ACC112 (cell line): ENCODE data around the gene ACSM2A.
"Not testable (repeated sequence)": the region's sequence is repeated elsewhere in the genome, so short reads cannot be mapped to it uniquely, and the experiment has no call there.

Experiments used
- H2AFZ ChIP-seq: fragments of 200-600 bp; sonication (generic); one replicate; pipeline ENCODE4 v1.6.0; 2017; ENCODE audit warnings: antibody characterized with exemption, low read length; ENCODE audit not compliant: unreplicated experiment
- H3K27ac ChIP-seq: fragments of 200-600 bp; sonication (generic); 2 replicates; pipeline ENCODE4 v1.5.1; 2014; ENCODE audit warnings: low read depth, mild to moderate bottlenecking, antibody characterized with exemption, low read length, moderate library complexity
- H3K27me3 ChIP-seq: fragments of 200-600 bp; sonication (generic); 2 replicates; pipeline ENCODE4 v1.6.1; 2014; ENCODE audit warnings: mild to moderate bottlenecking, antibody characterized with exemption, low read length, moderate library complexity, mixed read lengths; ENCODE audit not compliant: insufficient read depth
- H3K36me3 ChIP-seq: fragments of 200-600 bp; sonication (generic); 2 replicates; pipeline ENCODE4 v1.6.1; 2016; ENCODE audit warnings: mild to moderate bottlenecking, antibody characterized with exemption, low read length, moderate library complexity, mixed read lengths; ENCODE audit not compliant: insufficient read depth
- H3K4me1 ChIP-seq: fragments of 200-600 bp; sonication (generic); one replicate; pipeline ENCODE4 v1.6.1; 2016; ENCODE audit warnings: low read length, mixed read lengths; ENCODE audit not compliant: insufficient read depth, unreplicated experiment, control insufficient read depth
- H3K4me3 ChIP-seq: fragments of 200-600 bp; sonication (generic); 2 replicates; pipeline ENCODE4 v1.5.1; 2014; ENCODE audit warnings: mild to moderate bottlenecking, low read depth, low read length
- H3K79me2 ChIP-seq: fragments of 200-600 bp; sonication (generic); one replicate; pipeline ENCODE4 v1.6.0; 2016; ENCODE audit warnings: low read length; ENCODE audit not compliant: control insufficient read depth, unreplicated experiment, insufficient read depth

ACSM2A gene, protein sequence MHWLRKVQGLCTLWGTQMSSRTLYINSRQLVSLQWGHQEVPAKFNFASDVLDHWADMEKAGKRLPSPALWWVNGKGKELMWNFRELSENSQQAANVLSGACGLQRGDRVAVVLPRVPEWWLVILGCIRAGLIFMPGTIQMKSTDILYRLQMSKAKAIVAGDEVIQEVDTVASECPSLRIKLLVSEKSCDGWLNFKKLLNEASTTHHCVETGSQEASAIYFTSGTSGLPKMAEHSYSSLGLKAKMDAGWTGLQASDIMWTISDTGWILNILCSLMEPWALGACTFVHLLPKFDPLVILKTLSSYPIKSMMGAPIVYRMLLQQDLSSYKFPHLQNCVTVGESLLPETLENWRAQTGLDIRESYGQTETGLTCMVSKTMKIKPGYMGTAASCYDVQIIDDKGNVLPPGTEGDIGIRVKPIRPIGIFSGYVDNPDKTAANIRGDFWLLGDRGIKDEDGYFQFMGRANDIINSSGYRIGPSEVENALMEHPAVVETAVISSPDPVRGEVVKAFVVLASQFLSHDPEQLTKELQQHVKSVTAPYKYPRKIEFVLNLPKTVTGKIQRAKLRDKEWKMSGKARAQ

GRCh38 chr16:20451364-20451763 lies at the start of gene ACSM2A:
Gene ACSM2A (plus strand): TSS chr16:20451521. CDS start chr16:20460115, 8,594 bp downstream.
- H3K27me3 ChIP-seq, H2AFZ ChIP-seq: not testable (repeated sequence)

DNA sequence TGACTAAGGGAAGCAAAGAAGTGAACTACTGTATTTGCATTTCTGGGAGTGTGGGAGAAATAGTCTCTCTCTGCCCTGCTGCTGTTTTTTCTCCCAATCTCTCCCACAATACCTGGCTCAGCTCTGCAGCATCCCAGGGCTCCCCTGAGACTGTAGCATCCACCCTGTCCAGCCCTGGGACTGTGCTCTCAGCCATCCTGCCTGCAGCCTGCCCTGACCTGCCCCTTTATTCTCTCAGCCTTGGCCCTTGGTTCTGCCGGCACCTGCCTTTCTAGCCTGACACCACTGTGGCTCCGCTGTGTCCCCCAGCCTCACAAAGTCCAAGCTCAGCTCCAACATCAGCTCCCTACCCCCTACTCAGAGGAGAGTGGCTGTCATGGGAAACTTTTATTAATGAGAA lies 48.7 kb upstream of the ACSM2A start:
- Histone ChIP-seq H3K4me1 (no peaks in the 10 kb centered on the region), H3K27me3 (no peaks in the 10 kb centered on the region), H2AFZ (no peak overlapping the region), H3K79me2 (no peaks in the 10 kb centered on the region), H3K4me3 (no peak overlapping the region), H3K27ac (no peak overlapping the region), H3K36me3 (no peaks in the 10 kb centered on the region)

More at GRCh38 chr16:20451364-20451763, at the start of gene ACSM2A:
- not testable (repeated sequence) for H3K4me1 ChIP-seq, H3K79me2 ChIP-seq, H3K36me3 ChIP-seq, H3K27ac ChIP-seq, H3K4me3 ChIP-seq

- H3K4me3 ChIP-seq: no peak within 1 kb of the TSS
- H3K79me2 ChIP-seq: no peaks in the 10 kb centered on the region
- no peaks in the 10 kb centered on the region for H3K36me3 ChIP-seq
- H2AFZ ChIP-seq: no peak within 1 kb of the TSS
- no peak within 1 kb of the TSS for H3K27ac ChIP-seq
- H3K27me3 ChIP-seq: no peaks in the 10 kb centered on the region
- no peaks in the 10 kb centered on the region for H3K4me1 ChIP-seq
Measured at GRCh38 chr16:20404637-20405036, 46.7 kb upstream of the ACSM2A start, which contains the start of gene PDILT. Gene PDILT (minus strand): TSS chr16:20404737. CDS start chr16:20399300, 5,437 bp downstream.

- Histone ChIP-seq H3K27me3 (no peaks in the 10 kb centered on the region), H3K4me3 (no peak within 1 kb of the TSS), H3K79me2 (no peaks in the 10 kb centered on the region), H3K4me1 (no peaks in the 10 kb centered on the region), H3K27ac (no peak within 1 kb of the TSS; the same call in 1 of the 2 replicates), H2AFZ (no peak within 1 kb of the TSS), H3K36me3 (no peaks in the 10 kb centered on the region)
Measured at GRCh38 chr16:20409398-20410120, 41.8 kb upstream of the ACSM2A start, which contains the start of gene ACSM5. Gene ACSM5 (plus strand): TSS chr16:20409534. CDS start chr16:20411485, 1,951 bp downstream.

DNA sequence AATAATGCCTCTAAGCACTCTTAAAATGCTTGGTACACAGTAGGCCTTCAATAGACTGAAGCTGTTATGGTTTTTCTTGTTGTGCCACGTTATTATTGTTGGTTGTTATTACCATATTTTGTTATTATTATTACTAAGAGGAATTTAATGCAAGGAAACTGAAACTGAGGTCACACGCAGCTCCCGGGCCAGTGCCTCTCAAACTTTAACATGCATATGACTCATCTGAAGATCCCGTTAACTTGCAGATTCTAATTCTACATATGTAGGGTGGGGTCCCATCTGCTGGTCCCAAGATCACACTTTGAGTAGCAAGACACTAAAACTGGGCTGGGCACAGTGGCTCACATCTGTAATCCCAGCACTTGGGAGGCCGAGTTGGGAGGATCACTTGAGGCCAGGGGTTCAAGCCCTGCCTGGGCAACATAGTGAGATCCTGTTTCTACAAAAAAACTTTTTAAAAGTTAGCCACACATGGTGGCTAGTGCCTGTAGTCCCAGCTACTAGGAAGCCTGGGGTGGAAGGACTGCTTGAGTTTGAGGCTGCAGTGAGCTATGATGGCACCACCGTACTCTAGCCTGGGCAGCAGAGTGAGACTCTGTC lies 41.1 kb upstream of the ACSM2A start:
- Histone ChIP-seq H3K79me2 (no peaks in the 10 kb centered on the region), H2AFZ (no peak overlapping the region), H3K4me1 (no peaks in the 10 kb centered on the region), H3K4me3 (no peak overlapping the region), H3K27me3 (no peaks in the 10 kb centered on the region), H3K36me3 (no peaks in the 10 kb centered on the region), H3K27ac (no peak overlapping the region)

GRCh38 chr16:20411055-20411454 lies 40.3 kb upstream of the ACSM2A start:
- H3K79me2 ChIP-seq: no peaks in the 10 kb centered on the region
- no peaks in the 10 kb centered on the region for H3K27me3 ChIP-seq
- no peaks in the 10 kb centered on the region for H3K36me3 ChIP-seq
- no peak overlapping the region for H3K27ac ChIP-seq
- no peaks in the 10 kb centered on the region for H3K4me1 ChIP-seq
- no peak overlapping the region for H3K4me3 ChIP-seq
- H2AFZ ChIP-seq: no peak overlapping the region

DNA sequence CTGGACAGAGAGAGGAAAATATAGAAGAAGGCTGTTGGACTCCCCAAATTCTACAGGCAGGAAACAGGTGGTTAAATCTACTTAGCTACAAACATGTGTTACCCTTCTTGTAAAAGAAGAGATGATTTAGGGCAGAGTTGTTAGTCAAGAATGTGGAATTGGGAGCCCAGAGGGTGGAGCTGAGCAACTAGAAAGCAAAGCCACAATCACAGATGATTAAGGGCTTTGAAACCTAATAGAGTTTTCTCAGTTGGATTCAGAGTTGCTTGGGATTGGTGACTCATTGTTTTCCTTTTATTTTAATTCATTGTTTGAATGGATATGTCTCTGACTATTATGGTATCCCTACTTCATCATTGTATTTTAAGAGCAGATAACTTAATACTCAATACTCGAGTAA lies 35.8 kb upstream of the ACSM2A start:
- Histone ChIP-seq H3K36me3 (no peaks in the 10 kb centered on the region), H3K4me1 (no peaks in the 10 kb centered on the region), H3K27ac (no peak overlapping the region), H3K4me3 (no peak overlapping the region), H2AFZ (no peak overlapping the region), H3K27me3 (no peaks in the 10 kb centered on the region), H3K79me2 (no peaks in the 10 kb centered on the region)

GRCh38 chr16:20419093-20419492 lies 32.2 kb upstream of the ACSM2A start:
- H3K4me1 ChIP-seq, H3K27me3 ChIP-seq, H3K4me3 ChIP-seq, H3K27ac ChIP-seq, H3K79me2 ChIP-seq, H2AFZ ChIP-seq, H3K36me3 ChIP-seq: not testable (repeated sequence)

DNA sequence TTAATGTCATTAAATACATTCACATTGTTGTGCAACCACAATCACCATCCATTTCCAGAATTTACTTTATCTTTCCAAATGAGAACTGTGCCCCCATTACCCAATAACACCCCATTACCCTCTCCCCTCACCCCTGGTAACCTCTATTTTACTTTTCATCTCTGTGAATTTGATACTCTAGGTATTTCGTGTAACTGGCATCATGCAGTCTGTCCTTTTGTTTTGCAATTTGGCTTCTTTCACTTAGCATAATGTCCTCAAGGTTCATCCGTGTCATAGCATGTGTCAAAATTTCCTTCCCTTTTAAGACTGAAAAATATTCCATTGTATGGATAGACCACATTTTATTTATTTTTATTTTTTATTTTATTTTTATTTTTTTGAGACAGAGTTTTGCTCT lies 29.6 kb upstream of the ACSM2A start:
- not testable (repeated sequence) for H3K79me2 ChIP-seq, H3K36me3 ChIP-seq, H2AFZ ChIP-seq, H3K4me3 ChIP-seq, H3K27me3 ChIP-seq, H3K27ac ChIP-seq, H3K4me1 ChIP-seq

- H3K36me3 ChIP-seq, H3K4me3 ChIP-seq, H3K27ac ChIP-seq, H3K4me1 ChIP-seq, H3K27me3 ChIP-seq, H3K79me2 ChIP-seq, H2AFZ ChIP-seq: not testable (repeated sequence)
Measured at GRCh38 chr16:20423772-20424128, 27.6 kb upstream of the ACSM2A start.
